ENCODE measurements around the gene ING2.

DNA sequence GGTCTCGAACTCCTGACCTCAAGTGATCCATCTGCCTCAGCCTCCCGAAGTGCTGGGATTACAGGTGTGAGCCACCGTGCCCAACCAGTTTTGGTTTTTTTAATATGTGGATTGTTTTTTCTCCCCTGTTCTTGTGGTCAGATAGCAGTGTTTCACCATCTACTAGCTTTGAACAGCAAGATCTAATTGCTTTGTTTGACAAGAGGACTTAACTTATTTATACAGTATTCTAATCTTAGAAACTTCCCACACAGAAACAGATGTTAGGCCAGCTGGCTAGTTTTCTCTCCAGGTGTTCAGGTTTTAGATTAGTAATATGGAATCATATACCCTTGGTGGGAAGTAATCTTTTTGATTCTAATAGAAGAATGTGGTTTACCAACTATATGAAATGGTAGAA, 12.9 kb downstream of the ING2 start:
- TF ChIP-seq, protein P1, sequence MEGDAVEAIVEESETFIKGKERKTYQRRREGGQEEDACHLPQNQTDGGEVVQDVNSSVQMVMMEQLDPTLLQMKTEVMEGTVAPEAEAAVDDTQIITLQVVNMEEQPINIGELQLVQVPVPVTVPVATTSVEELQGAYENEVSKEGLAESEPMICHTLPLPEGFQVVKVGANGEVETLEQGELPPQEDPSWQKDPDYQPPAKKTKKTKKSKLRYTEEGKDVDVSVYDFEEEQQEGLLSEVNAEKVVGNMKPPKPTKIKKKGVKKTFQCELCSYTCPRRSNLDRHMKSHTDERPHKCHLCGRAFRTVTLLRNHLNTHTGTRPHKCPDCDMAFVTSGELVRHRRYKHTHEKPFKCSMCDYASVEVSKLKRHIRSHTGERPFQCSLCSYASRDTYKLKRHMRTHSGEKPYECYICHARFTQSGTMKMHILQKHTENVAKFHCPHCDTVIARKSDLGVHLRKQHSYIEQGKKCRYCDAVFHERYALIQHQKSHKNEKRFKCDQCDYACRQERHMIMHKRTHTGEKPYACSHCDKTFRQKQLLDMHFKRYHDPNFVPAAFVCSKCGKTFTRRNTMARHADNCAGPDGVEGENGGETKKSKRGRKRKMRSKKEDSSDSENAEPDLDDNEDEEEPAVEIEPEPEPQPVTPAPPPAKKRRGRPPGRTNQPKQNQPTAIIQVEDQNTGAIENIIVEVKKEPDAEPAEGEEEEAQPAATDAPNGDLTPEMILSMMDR (IDR thresholded peaks at IDR 0.05; ENCODE audit: low read length) = no peak
- no peak for TF ChIP-seq EZH2phosphoT487 (IDR thresholded peaks at IDR 0.05; ENCODE audit: low read length)
- TF ChIP-seq EZH2 (optimal IDR thresholded peaks at IDR 0.05; ENCODE audit: low read depth, low read length) = no peak
